Measurements from ENCODE around the gene PVALEF. TPM values are rescaled to one million over a fixed set of nuclear protein-coding genes. Genes with fewer than 3 reads are reported as not detected.

PVALEF gene
- total RNA-seq, 1 experiment from 2014 or later = not detected

GRCh38 chr17:81132770-81133723 is 32.3 kb upstream of the PVALEF start:
- Mint-ChIP-seq H3K27me3 (ENCODE audit: low read depth) (no peaks in the 10 kb centered on the region), H3K4me3 (no peak overlapping the region), H3K27ac (no peak overlapping the region), H3K9me3 (peaks cover 3 to 6% of the 10 kb centered on the region in 2 experiments), H3K4me1 (peaks cover 0 to 7% of the 10 kb centered on the region in 2 experiments; a peak in 2 of 4 replicates), H3K36me3 (ENCODE audit: insufficient read depth in 1 of 3, low read depth in 3 of 3) (peaks cover 0 to 2% (median 0%) of the 10 kb centered on the region in 3 experiments; a peak in 2 of 7 replicates)
- Histone ChIP-seq H2BK5ac (ENCODE audit: insufficient read length, low read length) (no peak overlapping the region), H2AFZ (ENCODE audit: low read length) (no peak overlapping the region), H4K91ac (ENCODE audit: insufficient read length, low read depth, low read length) (no peak overlapping the region), H3K23me2 (ENCODE audit: insufficient read length, low read depth, low read length, poor library complexity, severe bottlenecking) (no peaks in the 10 kb centered on the region), H3K4me1 (ENCODE audit: insufficient read depth, low read length) (no peaks in the 10 kb centered on the region), H2BK120ac (ENCODE audit: low read depth, low read length, poor library complexity, severe bottlenecking) (no peak overlapping the region), H3K27me3 (ENCODE audit: insufficient read depth, low read length) (no peaks in the 10 kb centered on the region), H4K8ac (replicated peaks; ENCODE audit: insufficient read length, low read depth, low read length) (no peak overlapping the region), H2BK15ac (ENCODE audit: low read depth, low read length) (no peak overlapping the region), H2AK5ac (ENCODE audit: insufficient read length, low read length) (no peak overlapping the region), H3K23ac (ENCODE audit: insufficient read length, low read depth, low read length) (no peak overlapping the region), H3K4ac (ENCODE audit: low read depth, low read length) (no peak overlapping the region), H3K4me2 (ENCODE audit: insufficient read depth, insufficient read length, low read length) (no peak overlapping the region), H4K5ac (ENCODE audit: insufficient read length, low read depth, low read length) (no peak overlapping the region), H3K9me3 (ENCODE audit: control insufficient read depth, low read depth, low read length) (no peaks in the 10 kb centered on the region), H4K20me1 (ENCODE audit: control insufficient read depth, insufficient read depth, insufficient read length) (no peaks in the 10 kb centered on the region), H2BK12ac (ENCODE audit: insufficient read length, low read depth, low read length) (no peak overlapping the region), H2BK20ac (ENCODE audit: low read depth, low read length, poor library complexity, severe bottlenecking) (no peak overlapping the region), H3T11ph (ENCODE audit: low read length) (no peak overlapping the region), H3K79me2 (ENCODE audit: insufficient read depth, low read length) (no peaks in the 10 kb centered on the region), H3K56ac (ENCODE audit: insufficient read length, low read depth, low read length) (no peak overlapping the region), H3K18ac (ENCODE audit: insufficient read length, low read depth, low read length) (no peak overlapping the region), H3K79me1 (ENCODE audit: insufficient read depth, low read depth, low read length, poor library complexity, severe bottlenecking) (no peaks in the 10 kb centered on the region), H3K9ac (ENCODE audit: extremely low read depth, insufficient read length, low read length) (no peak overlapping the region), H3K27ac (ENCODE audit: insufficient read length, low read depth, low read length) (no peak overlapping the region), H3K14ac (ENCODE audit: insufficient read depth, low read length) (no peak overlapping the region)
- DNase-seq = no peak
- no CpG with 5 or more reads among the region's 22 CpGs for WGBS (ENCODE audit: extremely low coverage, insufficient read length, low lambda C conversion rate)
- no peak for TF ChIP-seq CTCF (conservative IDR thresholded peaks at IDR 0.05)

Data from H9 (cell line).